ENCODE data around the gene ESPL1.
"Not testable (repeated sequence)": the region's sequence is repeated elsewhere in the genome, so short reads cannot be mapped to it uniquely, and the experiment has no call there.

The ESPL1 gene

DNA sequence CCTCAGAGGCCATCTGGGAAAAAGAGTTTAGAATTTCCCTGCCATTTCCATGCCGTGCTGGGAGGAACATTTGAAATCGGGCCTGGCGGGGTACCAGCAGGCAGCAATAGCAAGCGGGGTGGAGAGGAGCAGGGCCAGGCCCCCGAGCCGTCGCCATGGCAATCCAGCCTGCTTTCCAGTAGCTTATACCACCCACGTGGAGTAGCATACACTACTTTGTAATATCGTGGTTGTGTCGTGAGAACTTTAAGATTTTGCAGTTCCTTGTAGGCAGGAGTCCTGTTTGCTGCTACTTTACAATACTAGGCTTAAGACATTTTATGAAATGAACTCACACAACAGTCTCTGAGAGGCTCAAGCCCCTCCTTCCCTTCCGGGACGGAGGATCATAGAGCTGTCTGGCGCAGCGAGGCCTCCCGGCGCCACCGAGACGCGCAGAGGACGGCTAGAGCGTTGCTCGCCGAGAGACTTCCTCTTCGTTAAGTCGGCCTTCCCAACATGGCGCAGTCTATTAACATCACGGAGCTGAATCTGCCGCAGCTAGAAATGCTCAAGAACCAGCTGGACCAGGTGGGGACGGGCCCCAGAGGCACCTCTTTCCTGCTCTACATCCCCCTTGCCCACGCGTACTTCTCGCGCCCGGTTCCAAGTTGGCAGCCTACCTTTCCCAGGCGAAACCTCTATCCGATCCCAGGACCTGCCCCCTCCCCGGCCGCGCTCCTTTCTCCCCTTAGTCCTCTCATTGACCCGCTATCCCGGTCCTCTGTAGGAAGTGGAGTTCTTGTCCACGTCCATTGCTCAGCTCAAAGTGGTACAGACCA lies 27.2 kb downstream of the ESPL1 start, which contains the start of gene PFDN5:
PFDN5 (plus strand) TSS at position 473 of the 821 bp plus-strand sequence; CDS start at position 499, 26 bp downstream.
- TF ChIP-seq, protein P1, sequence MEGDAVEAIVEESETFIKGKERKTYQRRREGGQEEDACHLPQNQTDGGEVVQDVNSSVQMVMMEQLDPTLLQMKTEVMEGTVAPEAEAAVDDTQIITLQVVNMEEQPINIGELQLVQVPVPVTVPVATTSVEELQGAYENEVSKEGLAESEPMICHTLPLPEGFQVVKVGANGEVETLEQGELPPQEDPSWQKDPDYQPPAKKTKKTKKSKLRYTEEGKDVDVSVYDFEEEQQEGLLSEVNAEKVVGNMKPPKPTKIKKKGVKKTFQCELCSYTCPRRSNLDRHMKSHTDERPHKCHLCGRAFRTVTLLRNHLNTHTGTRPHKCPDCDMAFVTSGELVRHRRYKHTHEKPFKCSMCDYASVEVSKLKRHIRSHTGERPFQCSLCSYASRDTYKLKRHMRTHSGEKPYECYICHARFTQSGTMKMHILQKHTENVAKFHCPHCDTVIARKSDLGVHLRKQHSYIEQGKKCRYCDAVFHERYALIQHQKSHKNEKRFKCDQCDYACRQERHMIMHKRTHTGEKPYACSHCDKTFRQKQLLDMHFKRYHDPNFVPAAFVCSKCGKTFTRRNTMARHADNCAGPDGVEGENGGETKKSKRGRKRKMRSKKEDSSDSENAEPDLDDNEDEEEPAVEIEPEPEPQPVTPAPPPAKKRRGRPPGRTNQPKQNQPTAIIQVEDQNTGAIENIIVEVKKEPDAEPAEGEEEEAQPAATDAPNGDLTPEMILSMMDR (IDR thresholded peaks at IDR 0.05; ENCODE audit: insufficient read depth, low read length, poor library complexity, severe bottlenecking), result no peak
- peak; percentile 92 for DNase-seq (ENCODE audit: extremely low read depth, insufficient read length)
- Histone ChIP-seq H3K27me3 (replicated peaks; ENCODE audit: control insufficient read depth, insufficient read depth, low read length) (no peaks in the 10 kb centered on the region), H3K36me3 (ENCODE audit: control insufficient read depth, insufficient read depth, low read length) (peaks cover 13% of the 10 kb centered on the region), H3K4me3 (replicated peaks; ENCODE audit: low read depth, low read length) (peak within 1 kb of the TSS; percentile 86)

DNA sequence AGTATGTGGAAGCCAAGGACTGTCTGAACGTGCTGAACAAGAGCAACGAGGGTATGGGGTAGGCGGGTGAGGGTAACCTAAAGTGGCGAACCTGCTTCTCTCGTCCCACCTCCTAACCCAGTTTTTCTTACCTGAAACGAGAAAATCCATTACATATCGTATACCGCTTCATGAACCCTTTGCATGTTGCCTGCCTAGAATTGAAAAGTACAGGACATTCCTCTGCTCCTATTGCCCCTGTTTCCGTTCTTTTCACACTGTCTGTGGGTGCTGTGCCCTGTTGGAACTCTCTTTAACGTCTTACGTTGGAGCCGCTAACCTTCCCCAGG lies 27.8 kb downstream of the ESPL1 start:
- no peak for DNase-seq (ENCODE audit: extremely low read depth, insufficient read length)
- H3K36me3 ChIP-seq (ENCODE audit: control insufficient read depth, insufficient read depth, low read length), result peaks cover 12% of the 10 kb centered on the region

DNA sequence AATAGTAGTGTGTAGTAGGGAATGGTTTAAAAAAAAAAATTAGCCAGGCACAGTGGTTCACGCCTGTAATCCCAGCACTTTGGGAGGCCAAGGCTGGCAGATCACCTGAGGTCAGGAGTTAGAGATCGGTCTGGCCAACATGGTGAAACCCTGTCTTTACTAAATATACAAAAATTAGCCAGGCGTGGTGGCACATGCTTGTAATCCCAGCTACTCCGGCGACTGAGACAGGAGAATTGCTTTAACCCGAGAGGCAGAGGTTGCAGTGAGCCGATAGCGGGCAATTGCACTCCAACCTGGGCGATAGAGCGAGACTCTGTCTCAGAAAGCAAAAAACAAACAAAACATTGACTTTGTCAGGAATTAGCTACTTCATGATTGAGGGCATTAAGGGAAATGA lies 29.0 kb downstream of the ESPL1 start:
- DNase-seq (ENCODE audit: extremely low read depth, insufficient read length); H3K27me3 ChIP-seq (replicated peaks; ENCODE audit: control insufficient read depth, insufficient read depth, low read length); H3K36me3 ChIP-seq (ENCODE audit: control insufficient read depth, insufficient read depth, low read length); H3K4me3 ChIP-seq (replicated peaks; ENCODE audit: low read depth, low read length): not testable (repeated sequence)

More for the DNA sequence above, 27.8 kb downstream of the ESPL1 start:
- Histone ChIP-seq H3K4me3 (replicated peaks; ENCODE audit: low read depth, low read length) (peak overlapping the region; percentile 86), H3K27me3 (replicated peaks; ENCODE audit: control insufficient read depth, insufficient read depth, low read length) (no peaks in the 10 kb centered on the region)
- TF ChIP-seq, protein P1 (IDR thresholded peaks at IDR 0.05; ENCODE audit: insufficient read depth, low read length, poor library complexity, severe bottlenecking), result no peak

DNA sequence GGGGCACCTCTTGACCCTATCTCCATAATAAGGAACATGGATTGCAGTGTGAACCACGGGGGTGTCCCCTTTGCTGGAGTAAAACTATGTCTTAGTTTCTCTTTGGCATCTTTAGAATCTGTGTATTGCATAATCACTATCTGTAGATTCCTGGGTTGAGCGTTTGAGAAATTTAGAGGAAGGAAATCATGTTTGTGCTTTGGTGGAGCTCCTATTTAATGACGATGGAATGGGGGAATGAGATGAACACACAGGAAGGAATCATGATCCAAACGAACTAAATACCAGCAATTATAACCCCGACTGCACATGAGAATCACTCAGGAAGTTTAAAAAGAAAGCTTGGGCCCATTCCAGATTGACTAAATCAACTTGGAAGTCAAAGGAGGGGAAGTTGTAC lies 30.1 kb downstream of the ESPL1 start:
- Histone ChIP-seq H3K36me3 (ENCODE audit: control insufficient read depth, insufficient read depth, low read length) (peaks cover 5% of the 10 kb centered on the region), H3K27me3 (replicated peaks; ENCODE audit: control insufficient read depth, insufficient read depth, low read length) (no peaks in the 10 kb centered on the region), H3K4me3 (replicated peaks; ENCODE audit: low read depth, low read length) (no peak overlapping the region)
- TF ChIP-seq, protein P1 (IDR thresholded peaks at IDR 0.05; ENCODE audit: insufficient read depth, low read length, poor library complexity, severe bottlenecking), result no peak
- no peak for DNase-seq (ENCODE audit: extremely low read depth, insufficient read length)

- Histone ChIP-seq H3K4me3 (replicated peaks; ENCODE audit: low read depth, low read length) (peak overlapping the region; percentile 86), H3K36me3 (ENCODE audit: control insufficient read depth, insufficient read depth, low read length) (peaks cover 3% of the 10 kb centered on the region; the same call in 1 of the 2 replicates), H3K27me3 (replicated peaks; ENCODE audit: control insufficient read depth, insufficient read depth, low read length) (no peaks in the 10 kb centered on the region)
- DNase-seq (ENCODE audit: extremely low read depth, insufficient read length), result no peak
- TF ChIP-seq, protein P1 (IDR thresholded peaks at IDR 0.05; ENCODE audit: insufficient read depth, low read length, poor library complexity, severe bottlenecking), result no peak
These were observed 31.0 kb downstream of the ESPL1 start for GRCh38 chr12:53299101-53299453.

DNA sequence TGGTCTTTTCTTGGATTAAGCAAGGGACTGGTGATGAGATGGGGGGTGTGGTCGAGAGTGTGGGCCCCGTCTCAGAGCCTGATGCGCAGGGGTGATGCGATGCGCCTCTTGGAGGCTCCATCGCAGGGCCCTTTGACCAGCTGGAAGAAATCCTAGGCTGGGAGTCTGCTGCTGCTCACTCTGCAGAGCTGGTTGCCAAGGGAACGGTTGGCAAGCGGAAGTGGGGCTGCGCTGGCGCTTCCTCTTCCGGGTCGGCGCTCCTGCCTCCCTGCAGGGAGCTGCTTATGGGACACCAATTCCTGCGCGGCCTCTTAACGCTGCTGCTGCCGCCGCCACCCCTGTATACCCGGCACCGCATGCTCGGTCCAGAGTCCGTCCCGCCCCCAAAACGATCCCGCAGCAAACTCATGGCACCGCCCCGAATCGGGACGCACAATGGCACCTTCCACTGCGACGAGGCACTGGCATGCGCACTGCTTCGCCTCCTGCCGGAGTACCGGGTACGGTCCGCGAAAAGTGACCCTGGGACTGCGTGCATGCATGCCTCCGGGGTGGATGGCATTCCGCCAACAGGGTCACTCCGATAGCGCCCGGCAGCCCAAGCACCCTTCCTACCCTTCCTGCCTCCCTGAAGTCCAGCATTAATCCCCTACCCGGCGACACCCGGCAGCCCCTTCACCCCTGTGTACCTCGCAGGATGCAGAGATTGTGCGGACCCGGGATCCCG lies 31.5 kb downstream of the ESPL1 start, which contains the start of gene MYG1:
MYG1 (plus strand) TSS at position 242 of the 727 bp plus-strand sequence; CDS start at position 285, 43 bp downstream.
- Histone ChIP-seq H3K4me3 (replicated peaks; ENCODE audit: low read depth, low read length) (peak within 1 kb of the TSS; percentile 86), H3K36me3 (ENCODE audit: control insufficient read depth, insufficient read depth, low read length) (peaks cover 3% of the 10 kb centered on the region; the same call in 1 of the 2 replicates), H3K27me3 (replicated peaks; ENCODE audit: control insufficient read depth, insufficient read depth, low read length) (no peaks in the 10 kb centered on the region)
- TF ChIP-seq, protein P1 (IDR thresholded peaks at IDR 0.05; ENCODE audit: insufficient read depth, low read length, poor library complexity, severe bottlenecking), result peak; percentile 26
- DNase-seq (ENCODE audit: extremely low read depth, insufficient read length), result peak; percentile 88
